Calu3 (cell line): Measurements from ENCODE around the gene KREMEN1. TPM values are rescaled to one million over a fixed set of nuclear protein-coding genes. Genes with fewer than 3 reads are reported as not detected.

Experiments used
- BruUV-seq: library from RNA; stranded (reverse); fragments of 400-500 nt; replicated peaks from 2 replicates; lab custom pipeline; 2021; lab: Mats Ljungman, UMichigan
- CTCF ChIA-PET: fragments of 300-600 bp; sonication (Branson Sonifier 250); formaldehyde crosslinking; loops from one replicate; lab custom pipeline; 2022; ENCODE audit warnings: antibody characterized with exemption; lab: Charles Lee
- DNase-seq: peaks from one replicate; pipeline ENCODE4 v3.0.0; 2022
- H3K27ac Mint-ChIP-seq: one replicate; pipeline ENCODE4 v1.8.0; 2022; ENCODE audit warnings: mixed read lengths; ENCODE audit not compliant: unreplicated experiment
- H3K27me3 Mint-ChIP-seq: one replicate; pipeline ENCODE4 v1.8.0; 2022; ENCODE audit warnings: mixed read lengths; ENCODE audit not compliant: unreplicated experiment
- H3K36me3 Mint-ChIP-seq: one replicate; pipeline ENCODE4 v1.8.0; 2022; ENCODE audit warnings: mild to moderate bottlenecking, moderate library complexity, mixed read lengths; ENCODE audit not compliant: insufficient read depth, unreplicated experiment
- H3K4me1 Mint-ChIP-seq: one replicate; pipeline ENCODE4 v1.8.0; 2022; ENCODE audit warnings: mild to moderate bottlenecking, low read depth, mixed read lengths; ENCODE audit not compliant: unreplicated experiment
- H3K4me3 Mint-ChIP-seq: one replicate; pipeline ENCODE4 v1.8.0; 2022; ENCODE audit warnings: mild to moderate bottlenecking, low read depth, moderate library complexity, mixed read lengths; ENCODE audit not compliant: unreplicated experiment
- H3K9me3 Mint-ChIP-seq: one replicate; pipeline ENCODE4 v1.8.0; 2022; ENCODE audit warnings: low read depth, mixed read lengths; ENCODE audit not compliant: unreplicated experiment
- intact Hi-C: fragments of 100-400 bp; cut with micrococcal nuclease; formaldehyde crosslinking; loops from one replicate; pipeline ENCODE4 v1.10.0; 2022; ENCODE audit not compliant: unreplicated experiment
- total RNA-seq: library from RNA; stranded (reverse); gene quantifications from 2 replicates; pipeline ENCODE4 v1.2.3, GENCODE V29; 2022
- TF ChIP-seq, protein P1 (sequence below): fragments of 200-600 bp; IDR thresholded peaks from one replicate; pipeline ENCODE4 v1.8.0; 2022; ENCODE audit warnings: antibody characterized with exemption; ENCODE audit not compliant: unreplicated experiment

Gene KREMEN1
- total RNA-seq, 1 experiment from 2014 or later, result 2.8 TPM

- H3K27ac Mint-ChIP-seq, result no peak overlapping the region
- no peaks in the 10 kb centered on the region for H3K9me3 Mint-ChIP-seq
- H3K36me3 Mint-ChIP-seq, result no peaks in the 10 kb centered on the region
- H3K4me1 Mint-ChIP-seq, result no peaks in the 10 kb centered on the region
- intact Hi-C loops, result no loop called here
- H3K27me3 Mint-ChIP-seq, result peaks cover 60% of the 10 kb centered on the region
- BruUV-seq, result no TSS peak
- H3K4me3 Mint-ChIP-seq, result no peak overlapping the region
- TF ChIP-seq, protein P1, sequence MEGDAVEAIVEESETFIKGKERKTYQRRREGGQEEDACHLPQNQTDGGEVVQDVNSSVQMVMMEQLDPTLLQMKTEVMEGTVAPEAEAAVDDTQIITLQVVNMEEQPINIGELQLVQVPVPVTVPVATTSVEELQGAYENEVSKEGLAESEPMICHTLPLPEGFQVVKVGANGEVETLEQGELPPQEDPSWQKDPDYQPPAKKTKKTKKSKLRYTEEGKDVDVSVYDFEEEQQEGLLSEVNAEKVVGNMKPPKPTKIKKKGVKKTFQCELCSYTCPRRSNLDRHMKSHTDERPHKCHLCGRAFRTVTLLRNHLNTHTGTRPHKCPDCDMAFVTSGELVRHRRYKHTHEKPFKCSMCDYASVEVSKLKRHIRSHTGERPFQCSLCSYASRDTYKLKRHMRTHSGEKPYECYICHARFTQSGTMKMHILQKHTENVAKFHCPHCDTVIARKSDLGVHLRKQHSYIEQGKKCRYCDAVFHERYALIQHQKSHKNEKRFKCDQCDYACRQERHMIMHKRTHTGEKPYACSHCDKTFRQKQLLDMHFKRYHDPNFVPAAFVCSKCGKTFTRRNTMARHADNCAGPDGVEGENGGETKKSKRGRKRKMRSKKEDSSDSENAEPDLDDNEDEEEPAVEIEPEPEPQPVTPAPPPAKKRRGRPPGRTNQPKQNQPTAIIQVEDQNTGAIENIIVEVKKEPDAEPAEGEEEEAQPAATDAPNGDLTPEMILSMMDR, result no peak
- no peak for DNase-seq
- CTCF ChIA-PET, result no interaction called here
Observed at GRCh38 chr22:29167032-29167911, 94.4 kb downstream of the KREMEN1 start.

GRCh38 chr22:29171721-29172120, 98.9 kb downstream of the KREMEN1 start:
- no TSS peak for BruUV-seq
- Mint-ChIP-seq H3K4me3 (no peak overlapping the region), H3K36me3 (no peaks in the 10 kb centered on the region), H3K4me1 (no peaks in the 10 kb centered on the region), H3K9me3 (peaks cover 3% of the 10 kb centered on the region), H3K27ac (no peak overlapping the region), H3K27me3 (peaks cover 73% of the 10 kb centered on the region)
- DNase-seq, result no peak
- CTCF ChIA-PET, result no interaction called here
- intact Hi-C loops, result no loop called here
- TF ChIP-seq, protein P1, result no peak

DNA sequence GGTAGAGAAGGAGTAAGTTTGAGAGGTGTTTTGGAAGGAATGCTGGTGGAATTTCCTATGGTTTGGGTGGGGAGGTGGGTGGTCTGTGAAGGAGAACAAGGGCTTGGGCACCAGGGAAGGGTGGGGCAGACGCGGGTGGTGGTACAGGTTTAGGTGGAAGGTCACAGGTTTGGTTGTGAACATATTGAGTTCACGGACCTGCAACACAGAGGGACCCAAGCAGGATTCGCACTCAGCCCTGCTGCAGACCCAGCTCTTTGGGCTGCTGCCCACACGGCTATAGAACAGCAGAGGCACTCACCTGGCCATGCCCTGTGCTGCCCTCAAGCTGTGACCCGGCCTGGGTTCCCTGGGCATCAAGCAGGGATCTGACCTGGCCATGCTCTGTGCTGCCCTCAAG, 99.4 kb downstream of the KREMEN1 start:
- H3K4me3 Mint-ChIP-seq, result no peak overlapping the region
- CTCF ChIA-PET, result no interaction called here
- H3K36me3 Mint-ChIP-seq, result no peaks in the 10 kb centered on the region
- no peaks in the 10 kb centered on the region for H3K4me1 Mint-ChIP-seq
- intact Hi-C loops, result no loop called here
- peaks cover 71% of the 10 kb centered on the region for H3K27me3 Mint-ChIP-seq
- no peak for DNase-seq
- TF ChIP-seq, protein P1, result no peak
- H3K9me3 Mint-ChIP-seq, result peaks cover 3% of the 10 kb centered on the region
- no TSS peak for BruUV-seq
- no peak overlapping the region for H3K27ac Mint-ChIP-seq

DNA sequence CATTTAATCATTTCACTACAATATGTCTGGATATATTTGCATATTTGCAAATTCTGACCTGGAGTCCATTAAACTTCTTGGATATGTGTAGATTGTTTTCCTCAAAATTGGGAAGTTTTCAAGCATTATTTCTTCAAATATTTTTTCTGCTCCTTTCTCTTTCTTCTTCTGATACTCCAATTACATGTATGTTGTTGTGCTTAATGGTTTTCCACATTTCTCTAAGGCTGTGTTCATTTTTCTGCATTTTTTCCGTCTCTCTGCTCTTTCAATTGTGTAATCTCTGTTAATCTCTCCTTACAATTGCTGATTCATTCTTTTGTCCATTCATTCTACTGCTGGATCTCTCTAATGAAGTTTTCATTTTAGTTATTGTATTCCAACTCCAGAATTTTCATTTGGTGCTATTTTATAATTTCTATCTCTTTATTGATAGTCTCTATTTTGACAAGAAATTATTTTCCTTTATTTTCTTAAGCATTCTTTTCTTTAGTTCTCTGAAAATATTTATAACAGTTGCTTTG, 102.5 kb downstream of the KREMEN1 start:
- intact Hi-C loops, result no loop called here
- peaks cover 50% of the 10 kb centered on the region for H3K27me3 Mint-ChIP-seq
- CTCF ChIA-PET, result no interaction called here
- no peaks in the 10 kb centered on the region for H3K4me1 Mint-ChIP-seq
- DNase-seq, result no peak
- H3K4me3 Mint-ChIP-seq, result no peak overlapping the region
- H3K27ac Mint-ChIP-seq, result no peak overlapping the region
- H3K9me3 Mint-ChIP-seq, result peaks cover 3% of the 10 kb centered on the region
- TF ChIP-seq, protein P1, result no peak
- no TSS peak for BruUV-seq
- H3K36me3 Mint-ChIP-seq, result no peaks in the 10 kb centered on the region
